ENCODE data around the gene FAM114A2.
"Not testable (repeated sequence)": the region's sequence is repeated elsewhere in the genome, so short reads cannot be mapped to it uniquely, and the experiment has no call there.

FAM114A2 gene

DNA sequence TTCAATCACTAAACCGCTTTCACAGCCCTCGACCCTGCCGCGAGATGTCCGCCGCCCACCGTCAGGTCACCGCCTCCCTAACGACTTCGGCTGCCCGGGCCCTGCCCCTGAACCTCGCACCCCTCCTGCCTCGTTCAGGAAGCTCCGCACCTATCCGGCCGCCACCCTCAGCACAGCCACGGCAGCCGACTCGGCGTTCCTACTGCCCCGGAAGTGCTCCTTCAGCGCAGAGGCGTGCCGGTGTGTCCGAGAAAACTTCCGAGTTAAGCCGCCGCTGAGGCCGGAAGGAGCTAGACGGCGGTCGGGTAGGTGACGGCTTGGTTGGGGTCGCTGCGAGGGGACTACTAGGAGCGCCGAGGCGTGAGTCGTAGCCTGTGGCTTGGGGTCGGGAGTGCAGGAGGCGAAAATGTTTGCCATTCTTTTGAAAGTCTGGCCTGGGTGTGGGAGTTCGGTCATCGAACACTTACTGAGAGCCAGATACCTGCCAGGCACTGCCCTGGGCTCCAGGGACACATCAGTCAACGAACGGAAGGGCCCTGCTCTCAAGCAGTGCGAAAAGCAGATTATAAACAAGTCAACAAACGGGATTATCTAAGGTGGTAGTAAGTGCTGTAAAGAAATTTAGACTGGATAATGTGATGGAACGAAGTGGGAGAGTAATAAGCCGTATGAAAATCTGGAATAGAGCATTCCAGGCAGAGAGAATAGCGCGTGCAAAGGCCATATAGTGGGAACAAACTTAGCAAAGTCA is at the start of gene FAM114A2, which contains the start of gene MFAP3:
FAM114A2 (minus strand) TSS at position 204 of the 751 bp plus-strand sequence. CDS start 3,957 bp downstream, outside the sequence.
MFAP3 (plus strand) TSS at position 261 of the 751 bp plus-strand sequence. CDS start 10,756 bp downstream, outside the sequence.
- DNase-seq (ENCODE audit: low spot score) (peak; percentile 95), FAIRE-seq (peak; percentile 81)

DNA sequence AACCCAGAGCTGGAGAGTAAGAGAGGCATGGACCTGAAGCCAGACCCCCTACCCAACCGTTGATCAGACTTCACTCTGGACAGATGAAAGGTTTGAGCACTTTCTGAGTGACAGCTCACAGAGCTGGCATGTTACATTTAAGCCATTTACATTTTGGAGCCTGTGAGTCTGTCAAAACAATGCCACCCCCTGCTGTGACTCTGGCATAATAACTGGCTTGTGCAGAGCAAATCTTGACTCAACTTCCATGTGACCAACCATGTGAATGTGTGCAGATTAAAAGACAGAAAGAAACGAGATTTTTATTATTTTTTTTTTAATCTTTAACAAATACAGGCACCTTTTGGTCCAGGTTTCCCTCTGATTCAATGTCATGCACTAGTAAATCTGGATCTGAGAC is 48.5 kb upstream of the FAM114A2 start:
- FAIRE-seq (no peak), DNase-seq (ENCODE audit: low spot score) (no peak)

DNA sequence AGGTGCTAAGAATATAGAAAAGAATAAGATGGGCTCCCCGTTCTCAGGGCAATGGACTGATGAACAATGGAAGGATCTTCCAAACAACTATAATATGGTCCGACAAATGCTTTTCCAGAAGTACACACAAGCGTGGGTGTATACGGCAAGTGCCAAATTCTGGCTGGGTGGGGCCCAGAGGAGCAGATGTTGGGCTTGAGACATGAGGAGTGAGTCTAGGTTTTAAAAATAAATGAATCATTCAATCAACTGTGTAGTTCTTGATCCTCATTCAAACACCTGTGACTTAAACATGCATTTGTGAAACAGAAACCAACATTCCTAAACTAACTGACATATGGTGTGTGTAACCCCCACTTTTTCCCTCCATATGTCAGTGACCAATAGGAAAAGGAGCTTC is 47.9 kb upstream of the FAM114A2 start:
- no peak for DNase-seq (ENCODE audit: low spot score)
- FAIRE-seq: no peak

DNA sequence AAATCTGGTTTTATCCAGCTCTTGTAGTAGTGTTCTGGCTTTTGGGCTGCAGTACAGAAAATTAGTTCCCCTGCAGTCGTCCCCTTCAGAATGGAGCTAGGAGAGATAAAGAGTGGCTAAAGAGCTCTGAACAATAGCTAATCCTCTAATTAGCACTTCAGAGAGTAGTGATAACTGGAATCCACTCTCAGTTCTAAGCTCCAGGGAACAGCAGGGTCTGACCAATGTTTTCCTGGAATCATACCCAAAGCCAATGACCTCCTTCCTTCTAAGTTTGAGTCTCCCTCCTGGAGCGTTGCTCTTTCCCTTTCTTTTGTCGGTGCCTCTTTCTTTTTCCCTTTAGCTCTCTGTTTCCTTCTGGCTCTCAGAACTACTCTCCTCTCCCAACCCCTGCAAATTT is 47.4 kb upstream of the FAM114A2 start:
- DNase-seq (ENCODE audit: low spot score) (no peak), FAIRE-seq (no peak)

DNA sequence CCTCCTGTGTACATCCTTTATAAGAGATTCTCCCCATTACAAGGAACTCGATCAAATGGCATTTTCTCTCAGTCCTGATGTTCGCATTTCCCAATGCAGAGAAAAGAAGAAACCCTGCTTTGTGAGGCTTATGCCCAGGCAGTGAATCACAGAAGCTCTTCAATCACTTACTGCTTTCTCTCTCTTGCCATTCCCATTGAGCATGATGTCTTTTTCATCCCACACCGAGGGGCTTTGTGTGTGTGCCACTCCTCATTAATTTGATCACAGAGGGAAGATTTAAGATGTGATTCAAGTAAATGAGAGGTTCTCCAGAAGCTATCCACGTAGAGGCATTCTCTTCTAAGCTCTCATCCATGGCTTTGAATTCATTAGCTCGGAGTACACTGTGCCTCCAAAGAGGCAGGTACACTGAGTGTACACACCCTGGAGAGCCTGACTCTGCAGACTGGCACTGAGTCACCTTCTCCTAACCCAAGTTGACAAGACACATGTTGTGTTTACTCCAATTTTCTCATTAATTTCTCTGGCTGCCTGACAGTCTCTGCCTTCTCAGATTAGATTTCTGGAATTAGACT is 45.4 kb upstream of the FAM114A2 start:
- DNase-seq (ENCODE audit: low spot score): no peak
- no peak for FAIRE-seq

DNA sequence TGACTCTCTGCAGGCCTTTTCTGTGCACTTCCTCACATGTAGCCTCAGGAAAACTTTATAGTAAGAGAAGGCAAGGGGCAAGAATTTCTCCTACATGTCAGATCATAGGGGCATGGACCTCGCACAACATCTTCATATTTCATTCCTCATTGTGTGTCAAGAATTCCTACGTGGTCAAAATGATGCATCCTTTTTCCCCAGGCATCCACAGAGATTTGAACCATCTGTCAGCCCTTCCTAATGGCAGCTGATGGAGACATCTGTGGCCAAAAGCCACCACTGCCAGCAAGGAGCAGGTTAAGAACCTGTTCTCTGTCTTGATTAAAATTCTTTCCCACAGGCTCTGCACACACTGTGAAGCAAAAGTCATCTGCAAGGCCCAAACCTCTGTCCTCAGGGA is 42.5 kb upstream of the FAM114A2 start:
- DNase-seq (ENCODE audit: low spot score) (no peak), FAIRE-seq (no peak)

DNA sequence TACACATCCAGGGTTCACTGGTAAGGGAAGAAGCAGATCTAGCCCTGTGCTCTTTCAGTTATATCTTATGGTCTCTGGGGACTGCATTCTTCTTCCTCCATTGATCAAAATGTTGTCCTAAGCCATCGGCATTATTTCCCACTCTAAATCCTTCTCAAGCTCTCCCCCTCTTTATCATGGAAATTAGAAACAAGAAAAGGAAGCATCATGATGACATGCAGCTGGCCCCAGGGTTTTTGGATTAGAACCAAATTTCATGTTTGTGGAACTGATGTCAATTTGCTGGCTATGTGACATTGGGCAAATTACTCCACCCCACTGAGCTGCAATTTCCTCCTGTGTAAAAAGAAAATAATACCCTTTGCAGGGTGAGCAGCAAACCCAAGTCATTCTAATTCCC is 39.6 kb upstream of the FAM114A2 start:
- no peak for FAIRE-seq

DNA sequence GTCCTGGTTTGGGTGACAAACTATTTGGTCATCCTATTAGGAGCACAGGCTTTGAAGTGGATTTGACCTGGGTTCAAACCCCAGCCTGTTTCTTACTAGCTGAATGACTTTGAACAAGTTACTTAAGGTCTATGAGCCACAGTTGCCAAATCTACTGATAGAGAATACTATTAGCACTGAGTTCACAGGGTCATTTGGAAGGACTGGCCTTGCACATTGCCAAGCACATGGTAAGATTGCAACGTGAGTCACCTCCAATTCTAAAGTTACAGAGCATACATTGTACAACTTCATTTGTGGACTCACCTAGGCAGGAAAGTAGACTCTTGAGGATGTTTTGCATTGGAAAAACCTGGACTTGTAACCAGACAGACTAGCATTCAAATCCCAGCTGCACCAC is 39.0 kb upstream of the FAM114A2 start:
- DNase-seq (ENCODE audit: low spot score) (no peak), FAIRE-seq (no peak)

More for the DNA sequence above, 39.6 kb upstream of the FAM114A2 start:
- DNase-seq (ENCODE audit: low spot score): no peak

DNA sequence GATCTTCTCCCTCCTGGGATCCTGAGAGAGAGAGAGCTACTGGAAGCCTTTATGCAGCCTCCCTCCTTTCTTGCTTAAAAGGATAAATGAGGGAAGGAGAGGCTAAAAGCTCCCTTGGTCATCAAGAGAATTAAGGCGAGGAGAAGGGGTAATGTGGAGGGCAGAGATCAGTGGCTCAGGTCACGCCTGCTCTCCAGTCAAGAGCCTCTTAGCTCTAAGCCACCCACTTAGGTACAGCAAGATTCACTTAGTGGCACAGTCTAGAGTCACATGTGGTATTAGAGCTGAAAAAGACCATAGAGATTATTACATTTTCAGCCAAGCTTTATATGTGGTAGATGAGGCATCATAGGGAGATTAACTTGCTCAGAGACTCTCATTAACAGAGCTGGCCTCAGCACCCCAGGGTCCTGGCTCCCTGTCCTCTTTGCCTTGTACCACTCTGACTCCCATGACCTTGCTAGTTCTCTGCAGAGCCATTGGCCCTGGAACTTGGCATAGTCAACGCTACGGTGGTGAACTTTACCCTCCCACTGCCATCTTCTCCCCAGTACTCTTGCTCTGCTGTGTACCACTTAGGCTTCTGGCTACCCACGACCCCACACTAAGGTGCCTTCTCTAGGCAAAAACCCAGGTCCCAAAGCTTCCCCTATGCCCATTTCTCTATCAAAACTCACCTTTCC is 37.7 kb upstream of the FAM114A2 start:
- FAIRE-seq: no peak
- DNase-seq (ENCODE audit: low spot score): no peak

DNA sequence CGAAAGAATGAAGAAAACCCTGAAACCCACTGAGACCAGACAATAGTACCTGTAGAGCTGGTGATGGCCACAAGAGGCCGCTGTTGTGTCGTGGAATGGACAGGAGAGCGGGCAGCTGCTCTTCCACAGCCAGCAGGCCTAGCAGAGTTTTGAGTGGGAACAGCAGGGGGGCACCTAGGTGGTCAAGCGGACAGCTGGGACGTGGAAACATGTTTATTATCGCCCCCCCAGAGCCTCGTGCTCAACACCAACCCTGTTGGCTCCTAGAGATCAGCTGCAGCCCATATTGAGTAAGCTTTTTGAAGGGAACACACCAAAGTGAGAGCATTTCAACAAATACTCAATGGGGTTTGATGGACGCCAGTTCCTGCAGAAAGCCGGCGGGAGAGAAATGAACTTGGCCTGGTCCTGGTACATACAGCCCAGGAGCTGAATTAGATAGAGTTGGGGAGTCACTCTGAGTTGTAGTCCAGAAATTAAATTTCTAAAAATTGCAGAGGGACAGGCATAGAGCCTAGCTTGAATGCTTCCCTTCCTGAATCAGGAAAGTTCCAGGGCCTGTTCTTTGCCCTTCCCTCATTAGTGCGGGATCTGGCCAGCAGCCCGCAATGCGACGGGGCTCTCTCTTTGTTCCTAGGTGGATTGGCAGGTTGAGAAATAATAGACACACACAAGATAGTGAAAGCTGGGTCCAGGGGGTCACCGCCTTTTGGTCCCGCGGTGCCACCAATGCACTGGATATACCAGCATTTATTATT is 33.9 kb upstream of the FAM114A2 start:
- FAIRE-seq (no peak), DNase-seq (ENCODE audit: low spot score) (peak; percentile 86)

DNA sequence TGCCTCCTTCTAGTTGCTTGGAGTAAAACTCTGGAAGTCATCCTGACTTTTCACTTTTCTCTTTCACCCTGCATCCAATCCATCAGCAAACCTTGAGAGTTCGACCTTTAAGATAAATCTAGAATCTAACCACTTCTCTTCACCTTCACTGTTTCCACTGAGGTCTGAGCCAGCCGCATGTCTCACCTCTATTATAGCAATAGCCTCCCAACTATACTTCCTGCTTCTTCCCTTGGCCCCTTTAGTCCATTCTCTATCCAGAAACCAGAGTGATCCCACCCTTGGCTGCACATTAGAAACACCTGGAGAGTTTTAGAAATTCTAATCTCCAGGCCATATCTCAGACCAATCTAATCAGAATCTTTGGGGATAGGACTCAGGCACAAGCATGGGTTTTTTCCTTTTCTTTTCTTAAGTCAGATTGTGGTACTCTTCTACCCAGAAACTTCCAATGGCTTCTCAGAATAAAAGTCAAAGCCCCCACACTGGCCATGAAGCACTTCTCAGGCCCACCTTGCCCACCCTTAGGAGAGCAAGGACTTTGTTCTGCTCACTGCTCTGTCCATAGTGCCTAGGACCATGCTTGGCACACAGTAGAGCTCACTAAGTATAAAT is 33.2 kb upstream of the FAM114A2 start:
- FAIRE-seq (no peak), DNase-seq (ENCODE audit: low spot score) (no peak)

DNA sequence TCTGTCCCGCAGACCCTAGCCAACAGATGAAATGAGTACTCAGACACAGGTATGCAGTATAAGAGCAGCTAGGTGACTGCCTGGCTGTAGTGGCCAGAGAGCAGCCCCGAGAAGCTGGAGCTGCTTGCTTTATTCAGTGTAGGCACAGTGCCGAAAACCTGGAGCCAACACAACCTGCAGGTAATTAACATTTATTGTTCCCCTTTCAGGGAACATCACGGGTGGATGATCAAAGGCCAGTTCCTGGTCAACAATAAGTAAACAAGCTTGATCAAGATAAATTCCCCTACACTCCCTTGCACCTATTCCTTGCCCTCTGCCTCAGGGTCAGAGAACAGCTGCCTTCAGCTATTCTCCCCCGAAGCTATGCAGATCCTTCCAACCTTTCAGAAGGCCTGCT is 31.1 kb upstream of the FAM114A2 start:
- not testable (repeated sequence) for FAIRE-seq; DNase-seq (ENCODE audit: low spot score)

DNA sequence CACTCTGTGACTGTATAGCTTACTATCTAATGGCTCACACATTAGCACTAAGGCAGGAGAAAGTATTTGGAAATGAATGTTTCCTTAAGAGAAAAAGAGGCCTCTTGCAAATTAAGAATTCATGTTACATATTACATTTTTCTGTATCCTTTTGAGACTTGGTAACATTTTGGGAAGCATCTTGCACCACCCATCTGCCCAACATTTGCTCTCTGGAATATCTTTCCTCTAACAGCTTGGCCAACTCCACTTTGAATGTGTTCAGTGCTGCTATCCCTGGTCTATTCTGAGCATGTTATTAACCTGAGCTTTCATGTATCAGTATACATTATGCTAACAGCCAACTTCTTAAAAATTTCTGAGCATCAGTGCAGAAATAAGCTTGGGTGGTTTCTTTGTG is 27.3 kb upstream of the FAM114A2 start:
- no peak for FAIRE-seq
- DNase-seq (ENCODE audit: low spot score): no peak

DNA sequence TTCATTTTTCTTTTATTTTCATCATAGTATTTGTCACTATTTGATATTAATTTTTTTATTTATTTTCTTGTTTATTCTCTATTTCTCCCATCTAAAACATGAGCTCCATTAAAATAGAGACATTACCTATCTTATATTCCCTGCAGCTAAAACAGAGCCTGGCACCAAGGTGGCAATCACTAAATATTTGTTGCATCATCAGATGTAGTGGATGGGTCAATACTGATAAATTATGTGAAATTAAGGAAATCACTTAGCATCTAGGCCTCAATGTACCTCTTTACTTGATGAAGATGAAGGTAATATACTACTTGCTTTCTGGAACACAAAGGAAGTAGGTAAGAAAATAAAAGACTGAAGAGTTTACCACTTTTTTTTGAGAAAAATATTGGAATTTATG is 24.7 kb upstream of the FAM114A2 start:
- FAIRE-seq (no peak), DNase-seq (ENCODE audit: low spot score) (no peak)

DNA sequence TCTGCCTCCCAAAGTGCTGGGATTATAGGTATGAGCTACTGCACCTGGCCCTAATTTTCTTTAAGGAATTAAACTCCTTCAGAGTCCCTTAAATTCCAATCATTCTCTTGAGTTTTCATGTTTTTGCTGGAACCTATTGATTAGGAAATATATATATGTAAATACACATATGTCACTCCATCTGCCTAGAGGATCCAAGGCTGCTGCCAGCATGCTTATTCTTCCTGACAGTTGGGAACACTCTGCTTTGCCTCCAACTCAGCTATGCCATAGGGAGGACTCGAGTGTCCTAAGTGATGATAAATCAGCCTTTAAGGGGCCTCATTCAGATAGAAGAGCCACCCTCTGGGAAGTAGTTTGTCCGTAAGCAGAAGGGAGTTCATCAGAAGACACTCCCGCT is 21.9 kb upstream of the FAM114A2 start:
- FAIRE-seq: no peak
- DNase-seq (ENCODE audit: low spot score): no peak

DNA sequence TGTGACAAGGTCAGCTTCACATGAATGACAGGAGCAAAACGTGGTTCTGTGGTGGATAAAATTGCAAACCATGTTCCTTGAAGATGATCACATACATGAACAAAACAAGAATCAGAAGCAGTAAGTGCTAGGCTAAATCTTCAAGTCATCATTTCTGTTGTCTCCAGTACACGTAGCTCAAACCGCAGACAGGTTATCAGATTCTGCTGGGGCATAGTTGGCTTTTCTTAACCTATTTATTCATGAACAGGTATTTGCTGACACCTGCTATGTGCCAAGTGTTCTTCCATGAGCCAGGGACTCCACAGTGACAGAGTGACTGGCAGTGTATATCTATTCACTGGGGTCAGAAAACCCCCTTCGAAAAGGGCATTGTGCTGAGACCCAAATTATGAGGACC is 20.9 kb upstream of the FAM114A2 start:
- FAIRE-seq (no peak), DNase-seq (ENCODE audit: low spot score) (no peak)

DNA sequence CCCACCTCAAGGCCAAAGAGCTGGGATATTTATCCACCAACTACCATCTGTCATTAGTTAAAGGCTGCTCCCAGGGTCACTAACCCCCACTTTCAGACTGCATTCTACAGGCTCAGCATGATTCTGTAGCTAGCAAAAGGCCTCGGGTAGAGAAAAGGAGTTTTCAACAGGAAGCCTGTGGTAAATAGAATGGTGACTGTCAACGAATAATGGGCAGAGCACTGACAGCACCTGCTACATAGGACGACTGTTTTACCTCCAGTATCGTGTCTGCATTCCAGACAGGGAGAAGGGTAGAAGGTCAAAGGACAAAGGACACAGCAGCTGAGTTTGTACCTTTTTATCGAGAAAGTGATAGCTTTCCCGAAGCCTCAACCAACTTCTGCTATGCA is 20.3 kb upstream of the FAM114A2 start:
- DNase-seq (ENCODE audit: low spot score): no peak
- FAIRE-seq: no peak

DNA sequence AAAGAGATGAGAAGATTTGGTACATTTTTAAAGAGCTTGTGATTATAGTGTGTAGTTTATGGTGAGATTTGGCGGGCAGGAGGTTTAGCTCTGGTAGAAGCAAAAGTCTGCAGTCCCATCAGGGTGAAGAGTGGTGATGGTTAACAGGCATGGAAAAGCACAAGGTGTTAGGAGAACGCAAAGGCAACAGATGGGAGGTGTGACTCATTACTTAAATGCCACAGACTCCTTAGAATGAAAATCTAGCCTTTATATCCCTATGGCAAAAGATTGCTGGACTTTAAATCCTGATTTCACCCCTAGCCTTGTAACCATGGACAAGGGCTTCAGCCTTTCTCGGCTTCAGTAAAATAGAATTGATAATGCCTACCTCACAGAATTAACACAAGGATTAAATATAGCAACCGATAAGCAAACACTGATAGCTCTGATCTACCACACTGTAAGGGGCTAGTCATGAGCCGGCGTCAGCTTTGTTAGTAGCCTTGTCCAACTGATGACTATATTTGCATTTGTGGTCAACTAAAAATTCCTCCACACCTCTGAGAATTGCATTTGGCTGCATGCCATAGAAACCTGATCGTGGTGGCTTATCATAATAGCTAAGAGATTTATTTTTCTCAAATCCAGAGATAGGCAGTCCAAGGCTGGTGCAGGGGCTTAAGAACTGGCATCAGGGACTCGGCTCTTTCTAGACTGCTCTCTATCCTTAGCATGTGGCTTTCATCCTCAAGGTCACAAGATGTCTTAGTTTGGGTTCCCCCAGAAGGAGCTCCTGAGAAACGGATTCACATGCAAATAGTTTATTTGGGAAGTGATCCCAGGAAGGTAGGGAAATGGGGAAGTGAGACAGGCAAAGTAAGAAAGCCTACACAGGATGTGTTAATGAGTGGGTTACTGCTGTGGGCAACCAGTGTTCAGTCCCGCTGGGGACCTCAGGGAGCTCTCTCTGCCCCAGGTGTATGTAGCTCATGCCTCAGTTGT is 19.6 kb upstream of the FAM114A2 start:
- no peak for DNase-seq (ENCODE audit: low spot score)
- no peak for FAIRE-seq

DNA sequence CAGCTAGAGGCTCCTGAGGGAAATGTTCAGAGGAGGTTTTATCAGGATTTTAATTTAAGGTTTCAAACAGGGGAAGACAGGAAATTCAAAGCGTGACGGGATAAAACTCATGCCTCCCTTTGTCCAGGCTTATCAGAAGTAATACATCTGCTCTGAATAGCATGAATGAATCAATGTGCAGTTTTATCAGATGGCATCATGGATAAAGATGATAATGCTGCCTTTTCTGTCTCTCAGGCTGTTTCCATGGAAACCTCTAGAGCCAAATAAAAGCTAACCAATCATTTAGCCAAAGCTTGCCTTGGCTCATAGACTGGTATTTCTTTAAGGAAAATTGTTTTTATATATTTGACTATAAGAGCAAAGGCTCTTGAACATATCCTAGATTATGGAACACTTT is 16.5 kb upstream of the FAM114A2 start:
- FAIRE-seq: no peak
- DNase-seq (ENCODE audit: low spot score): no peak

DNA sequence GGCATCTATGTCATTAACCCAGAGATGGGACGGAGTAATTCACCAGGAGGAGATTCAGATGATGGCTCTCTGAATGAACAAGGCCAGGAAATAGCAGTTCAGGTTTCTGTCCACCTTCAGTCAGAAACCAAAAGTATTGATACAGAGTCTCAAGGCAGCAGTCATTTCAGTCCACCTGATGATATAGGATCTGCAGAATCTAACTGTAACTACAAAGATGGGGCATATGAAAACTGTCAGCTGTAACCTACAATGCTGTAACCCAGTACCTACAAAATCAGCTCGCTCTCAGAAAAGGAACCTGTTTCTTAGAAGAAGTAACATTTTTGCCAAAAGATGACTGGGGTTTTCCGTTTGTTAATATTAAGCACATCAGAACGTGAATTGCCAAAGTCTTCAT is 14.8 kb upstream of the FAM114A2 start:
- no peak for DNase-seq (ENCODE audit: low spot score)
- FAIRE-seq: no peak
